IPS DF 19.7 (cell line): Measurements from ENCODE around the gene ARF3.

Source experiments
- DNase-seq: peaks from one replicate; pipeline ENCODE4 v3.0.0-alpha.2; 2013; ENCODE audit warnings: low read depth, low spot score

ARF3 gene

DNA sequence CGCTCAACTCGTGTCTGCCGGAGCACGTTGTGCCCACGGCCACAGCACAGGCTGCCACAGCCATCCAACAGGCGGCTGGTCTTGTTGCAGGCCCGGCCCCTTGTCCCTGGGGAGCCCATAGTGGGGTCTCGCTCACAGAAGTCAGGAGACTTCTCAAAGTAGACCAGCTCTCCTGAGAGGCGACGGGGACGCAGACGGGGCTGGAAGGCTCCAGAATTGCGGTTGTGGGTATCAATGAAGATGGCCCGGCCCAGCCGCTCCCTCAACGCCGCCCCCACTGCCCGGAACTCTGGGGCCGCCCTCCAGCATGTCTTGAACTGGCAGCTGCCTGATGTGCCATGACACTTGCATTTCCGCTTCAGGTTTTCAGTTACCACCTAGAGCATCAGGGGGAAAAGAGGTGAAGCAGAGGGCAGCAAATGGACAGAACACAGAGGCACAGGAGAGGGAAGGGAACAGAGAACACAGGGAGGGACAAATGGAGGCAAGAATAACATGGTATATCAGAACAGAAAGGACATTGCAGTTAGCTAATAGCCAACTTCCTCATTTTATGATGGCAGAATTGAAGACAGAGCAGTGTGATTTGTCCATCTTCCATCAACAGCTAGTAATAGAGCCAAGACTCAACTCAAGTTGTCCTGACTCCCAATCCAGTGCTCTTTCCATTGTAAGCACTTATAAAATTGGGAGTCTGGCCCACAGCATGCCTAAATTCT lies 9.0 kb upstream of the ARF3 start:
- DNase-seq, result no peak

DNA sequence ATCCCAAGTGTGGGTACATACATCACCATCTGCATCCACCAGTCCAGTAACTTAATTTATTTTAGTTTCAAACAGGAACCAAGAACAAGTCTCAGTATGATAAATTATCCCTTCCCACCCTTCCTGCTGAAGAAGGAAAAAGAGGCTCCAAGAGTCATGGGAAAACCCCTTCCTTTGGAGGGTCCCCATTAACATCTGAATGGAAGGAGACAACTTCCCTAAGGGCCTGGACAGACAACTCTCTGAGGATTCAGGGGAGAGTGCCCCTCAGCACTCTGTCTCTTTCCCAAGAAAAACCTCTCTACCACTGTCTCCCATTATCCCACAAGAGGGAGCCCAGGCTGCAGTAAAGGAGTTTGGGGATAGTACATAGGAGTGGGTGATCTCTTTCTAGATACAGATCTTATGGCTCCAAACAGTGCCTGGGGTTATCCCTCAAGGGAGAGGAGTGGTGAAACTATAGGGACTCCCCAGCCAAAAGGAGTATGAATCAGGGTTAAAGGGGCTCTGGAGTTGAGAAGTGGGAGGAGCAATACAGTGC lies 8.1 kb upstream of the ARF3 start:
- peak; percentile 83 for DNase-seq

DNA sequence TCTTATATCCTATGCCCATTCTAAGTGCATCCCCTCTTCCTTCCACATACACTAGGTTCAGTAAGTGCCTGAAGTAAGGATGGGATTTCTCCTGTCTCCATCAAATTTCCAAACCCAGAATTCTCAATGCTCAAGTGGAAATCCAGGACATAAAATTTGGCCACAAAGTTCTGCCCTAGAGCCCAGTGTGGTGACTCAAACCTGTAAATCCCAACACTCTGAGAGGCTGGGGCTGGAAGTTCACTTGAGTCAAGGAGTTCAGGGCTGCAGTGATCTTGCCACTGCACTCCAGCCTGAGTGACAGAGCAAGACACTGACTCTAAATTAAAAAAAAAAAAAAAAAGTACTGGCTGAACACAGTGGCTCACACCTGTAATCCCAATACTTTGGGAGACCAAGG lies 4.5 kb upstream of the ARF3 start:
- DNase-seq, result no peak

DNA sequence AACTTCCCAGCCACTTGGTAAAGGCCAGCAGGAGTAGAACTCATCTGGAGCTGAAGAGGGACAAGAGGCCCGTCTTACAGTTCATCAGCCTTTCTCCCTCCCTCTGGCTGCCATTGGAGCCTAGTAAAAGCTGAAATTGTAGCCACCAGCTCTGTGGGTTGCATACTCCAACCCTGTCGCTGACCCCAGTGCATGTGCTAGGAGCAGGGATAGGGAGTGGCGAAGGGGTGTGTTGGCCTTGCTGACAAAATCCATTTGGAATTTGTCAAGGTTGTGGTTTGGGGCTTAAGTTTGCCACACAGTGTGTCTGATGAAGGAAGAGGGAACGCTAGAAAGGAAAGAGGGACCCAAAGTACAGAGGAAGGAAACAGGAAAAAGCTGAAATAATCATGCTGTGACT lies 4.0 kb upstream of the ARF3 start:
- no peak for DNase-seq

DNA sequence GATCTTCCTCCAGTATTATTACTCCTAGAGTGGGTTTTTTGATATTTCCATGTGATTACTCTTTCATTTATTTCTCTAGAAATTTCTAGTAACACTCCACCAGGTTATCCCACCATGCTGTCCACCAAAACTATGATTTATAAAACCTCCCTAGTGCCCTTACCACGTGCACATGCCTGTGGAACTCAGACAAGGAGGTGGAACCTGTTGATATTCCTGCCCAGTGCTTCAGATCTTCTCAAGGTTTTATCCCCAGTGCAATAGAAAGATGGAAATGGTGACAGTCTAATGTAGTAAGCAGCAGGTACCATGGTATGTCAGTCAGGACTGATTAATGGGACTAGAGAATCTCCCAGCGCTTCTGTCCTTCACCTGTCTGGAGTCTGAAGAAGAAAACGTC lies 3.5 kb upstream of the ARF3 start:
- no peak for DNase-seq

DNA sequence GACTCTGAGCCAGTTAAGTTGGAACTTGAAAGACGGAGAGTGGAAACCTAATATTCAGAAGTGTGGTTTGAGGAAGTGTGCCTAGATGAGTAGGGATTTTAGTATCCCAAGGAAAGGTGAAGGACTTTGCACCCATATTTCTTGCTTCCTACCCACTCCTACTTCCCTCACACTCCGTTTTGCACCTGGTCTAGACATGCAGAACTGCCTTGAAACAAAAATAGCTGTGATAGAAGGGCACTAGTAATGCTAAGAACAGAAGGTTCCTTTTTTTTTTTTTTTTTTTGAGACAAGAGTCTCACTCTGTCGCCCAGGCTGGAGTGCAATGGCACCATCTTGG lies 732 bp upstream of the ARF3 start:
- no peak for DNase-seq

DNA sequence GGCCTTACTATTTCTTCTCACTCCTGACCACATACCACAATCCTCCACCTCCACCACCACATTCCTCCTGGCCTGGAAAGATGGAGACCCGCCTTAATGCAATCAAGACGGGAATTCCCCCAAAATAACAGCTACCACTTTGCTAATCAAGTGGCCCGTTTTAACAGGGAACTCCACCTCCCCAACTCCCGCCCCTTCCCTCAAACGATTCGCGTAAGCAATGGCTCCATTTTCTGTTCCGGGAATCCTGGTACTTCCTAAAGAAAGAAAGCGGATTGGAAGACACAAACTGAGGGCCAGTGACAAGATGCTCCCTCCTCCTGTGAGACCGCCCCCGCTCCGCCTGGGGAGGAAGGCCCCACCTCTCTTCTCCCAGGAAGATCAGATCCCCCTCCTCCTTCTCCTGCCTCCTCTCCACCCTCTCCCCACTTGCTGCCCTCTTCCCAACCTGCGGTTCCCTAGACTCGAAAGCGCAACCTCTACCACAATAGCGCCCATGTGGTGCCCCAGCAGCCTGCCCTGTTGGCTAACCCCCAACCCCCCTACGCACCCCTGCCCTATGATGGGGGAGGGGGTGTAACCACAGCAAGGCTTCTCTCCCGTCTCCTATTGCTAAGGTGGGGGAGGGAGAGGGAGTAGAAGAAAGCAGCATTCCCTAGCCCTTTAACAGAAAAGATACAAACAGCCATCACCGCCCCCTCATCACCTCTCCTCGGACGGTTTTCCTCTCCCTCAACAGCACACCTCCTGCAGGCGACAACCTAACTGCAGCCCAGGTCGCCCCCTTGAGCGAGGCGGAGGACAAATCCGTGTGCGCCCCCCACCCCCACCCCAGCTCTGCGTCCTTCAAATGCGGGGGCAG lies 777 bp downstream of the ARF3 start:
- peak; percentile 92 for DNase-seq

DNA sequence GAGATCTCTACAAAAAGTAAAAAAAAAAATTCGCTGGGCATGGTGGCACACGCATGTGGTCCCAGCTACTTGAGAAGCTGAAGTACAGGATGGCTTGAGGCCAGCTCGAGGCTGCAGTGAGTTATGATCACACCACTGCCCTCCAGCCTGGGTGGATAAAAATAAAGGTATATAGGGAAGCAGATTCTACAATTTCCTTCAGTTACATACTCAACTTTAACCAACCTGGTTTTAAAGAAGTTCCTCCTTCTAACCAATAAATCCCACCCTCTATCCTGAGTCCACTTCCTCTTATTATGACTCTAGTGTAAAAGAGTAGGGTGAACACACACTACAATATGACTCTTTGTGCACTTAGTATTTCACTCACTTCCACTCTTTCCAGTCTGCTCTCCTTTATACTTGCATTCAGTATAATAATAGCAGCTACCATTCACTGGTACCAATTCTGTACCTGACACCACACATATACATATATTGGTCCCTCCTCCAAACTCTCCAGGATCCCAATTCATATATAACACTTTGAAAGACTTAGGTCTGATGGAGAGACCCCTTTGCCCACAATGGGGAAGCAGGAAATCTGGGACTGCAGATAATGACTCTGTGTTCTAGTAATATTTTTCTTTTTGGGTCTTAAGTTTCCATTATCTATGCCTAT lies 2.3 kb downstream of the ARF3 start:
- DNase-seq, result no peak

DNA sequence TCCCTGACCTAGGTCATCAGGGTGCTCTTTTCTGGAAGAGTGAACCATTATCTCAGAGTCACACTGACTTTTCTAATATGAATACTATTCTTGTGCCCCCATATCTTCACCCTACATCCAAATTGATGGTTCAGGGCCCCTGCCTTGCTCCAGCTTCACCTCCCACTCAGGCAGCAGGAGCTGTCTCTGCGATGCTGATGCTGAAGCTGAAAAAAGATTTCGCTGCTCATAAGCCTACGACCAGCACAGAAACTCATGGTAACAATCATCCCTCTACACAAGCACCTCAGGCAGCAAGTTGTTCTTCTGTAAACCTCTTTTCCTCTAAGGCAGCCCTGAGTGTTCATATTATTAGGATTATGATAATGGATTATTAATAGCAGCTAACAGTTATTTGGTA lies 3.2 kb downstream of the ARF3 start:
- no peak for DNase-seq

DNA sequence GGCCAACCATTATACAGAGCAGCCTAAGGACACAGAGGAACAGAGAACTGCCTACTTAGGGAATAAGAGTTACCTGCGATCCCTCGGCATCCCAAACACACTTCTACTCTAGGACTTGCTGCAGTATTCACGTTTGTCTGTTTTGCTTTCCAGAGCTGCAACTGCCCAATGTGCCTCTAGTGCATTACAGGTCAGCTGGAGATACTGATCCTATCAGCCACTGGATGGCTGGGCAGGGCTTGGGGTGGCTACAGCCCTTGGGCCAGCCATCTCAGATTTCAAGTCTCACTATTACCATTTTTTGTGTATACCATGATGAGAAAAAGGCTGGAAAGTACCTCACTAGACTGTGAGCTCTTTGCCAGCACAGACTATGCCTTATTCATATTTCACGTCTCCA lies 4.6 kb downstream of the ARF3 start:
- no peak for DNase-seq

DNA sequence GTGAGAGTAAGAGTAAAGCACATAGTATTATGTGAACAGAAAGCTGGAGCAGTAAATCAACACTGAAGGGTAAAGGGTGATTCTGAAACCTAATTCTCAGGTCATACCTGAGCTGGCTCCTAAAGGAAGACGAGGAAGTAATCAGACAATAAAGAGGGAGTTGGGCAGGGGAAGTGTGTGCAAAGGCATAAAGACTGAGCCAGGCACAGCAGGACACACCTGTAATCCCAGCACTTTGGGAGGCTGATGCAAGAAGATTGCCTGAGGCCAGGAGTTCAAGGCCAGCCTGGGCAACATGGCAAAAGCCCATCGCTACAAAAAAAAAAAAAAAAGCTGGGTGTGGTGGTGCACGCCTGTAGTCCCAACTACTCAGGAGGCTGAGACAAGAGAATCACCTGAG lies 9.6 kb downstream of the ARF3 start:
- DNase-seq, result no peak

DNA sequence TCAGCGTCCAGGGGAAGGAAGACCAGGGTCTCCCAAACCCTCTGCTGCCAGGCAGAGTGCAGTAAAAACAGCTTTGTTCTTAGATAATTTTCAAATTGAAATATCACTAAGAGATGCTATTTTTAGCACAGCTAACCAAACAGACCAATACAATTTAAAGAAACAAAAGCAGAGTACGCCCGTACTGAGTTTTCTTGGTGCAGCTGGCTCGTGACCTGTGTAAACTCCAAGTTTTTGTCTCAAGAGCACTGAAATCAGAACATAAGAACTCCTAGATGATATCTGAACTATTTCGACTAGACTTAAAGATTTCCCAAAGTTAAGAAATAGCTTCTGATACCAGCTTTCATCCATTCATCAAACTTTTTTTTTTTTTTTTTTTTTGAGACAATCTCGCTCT lies 10.3 kb downstream of the ARF3 start:
- DNase-seq, result no peak

DNA sequence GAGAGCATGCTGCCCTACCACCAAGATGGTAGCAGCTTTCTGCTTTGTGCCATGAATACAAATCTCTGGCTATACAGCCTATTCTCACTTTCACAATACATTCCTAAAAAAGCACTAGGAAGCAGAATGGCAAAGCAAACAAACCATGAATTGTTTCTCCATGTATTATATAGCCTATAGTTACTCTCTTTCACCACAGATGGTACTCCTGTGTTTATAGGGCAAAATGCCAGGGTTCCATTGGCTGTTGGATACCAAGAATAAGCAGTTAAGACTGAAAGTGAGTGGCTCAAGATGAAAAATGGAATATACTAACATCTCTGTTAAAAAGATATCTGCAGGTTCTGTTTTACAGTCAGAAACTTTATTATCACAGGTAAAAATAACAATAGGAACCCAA lies 11.1 kb downstream of the ARF3 start:
- no peak for DNase-seq

DNA sequence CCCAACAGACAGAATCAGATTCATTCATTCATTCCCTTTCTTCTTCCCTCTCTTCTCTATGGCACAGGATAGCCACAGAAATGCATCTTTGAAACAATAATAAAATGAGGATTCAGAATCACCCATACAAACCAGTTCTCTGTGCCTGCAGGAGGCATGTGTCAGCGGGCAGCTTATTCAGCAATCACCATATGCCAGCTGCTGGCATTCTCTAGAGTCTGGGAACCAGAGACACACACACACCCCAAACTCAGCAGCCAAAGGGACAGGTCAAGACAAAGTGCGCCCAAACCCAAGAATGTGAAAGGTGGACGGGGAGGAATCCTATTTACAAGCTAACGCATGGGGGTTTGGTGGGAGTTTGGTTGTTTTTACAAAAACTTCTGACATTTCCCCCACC lies 14.1 kb downstream of the ARF3 start:
- no peak for DNase-seq

DNA sequence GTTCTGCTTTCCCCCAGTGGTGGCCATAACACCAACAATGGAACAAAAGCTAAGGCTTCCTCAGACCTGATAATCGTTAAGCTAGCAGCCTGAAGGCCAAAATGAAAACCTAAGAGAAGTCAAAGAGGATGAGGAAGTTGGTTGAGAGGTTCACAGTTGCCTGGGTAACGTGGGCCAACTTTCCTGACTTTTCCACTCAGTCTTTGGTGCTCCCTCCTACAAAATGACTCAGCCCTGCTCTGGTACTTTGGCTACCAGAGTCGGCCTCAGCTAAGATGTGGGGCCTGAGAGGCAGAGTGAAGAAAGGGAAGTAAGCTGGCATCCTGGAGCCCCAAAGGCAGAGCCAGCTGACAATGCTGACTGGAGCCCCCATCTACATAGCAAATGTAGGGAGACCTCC lies 17.1 kb downstream of the ARF3 start:
- DNase-seq, result no peak

DNA sequence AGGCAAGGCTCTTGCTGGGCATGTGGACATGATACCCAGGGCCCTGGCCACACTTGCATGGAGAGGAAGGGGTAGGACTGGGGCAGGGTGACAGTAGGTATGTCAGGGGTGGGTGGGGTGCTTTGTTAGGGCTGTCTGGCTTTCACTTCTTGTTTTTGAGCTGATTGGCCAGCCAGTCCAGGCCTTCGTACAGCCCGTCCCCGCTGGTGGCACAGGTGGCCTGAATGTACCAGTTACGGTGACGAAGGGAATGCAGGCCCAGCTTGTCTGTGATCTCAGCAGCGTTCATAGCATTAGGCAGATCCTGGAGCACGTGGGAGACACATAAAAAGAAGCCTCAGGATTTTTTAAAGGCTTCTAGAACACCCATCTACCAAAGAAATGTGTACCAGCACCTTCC lies 18.5 kb downstream of the ARF3 start:
- no peak for DNase-seq

DNA sequence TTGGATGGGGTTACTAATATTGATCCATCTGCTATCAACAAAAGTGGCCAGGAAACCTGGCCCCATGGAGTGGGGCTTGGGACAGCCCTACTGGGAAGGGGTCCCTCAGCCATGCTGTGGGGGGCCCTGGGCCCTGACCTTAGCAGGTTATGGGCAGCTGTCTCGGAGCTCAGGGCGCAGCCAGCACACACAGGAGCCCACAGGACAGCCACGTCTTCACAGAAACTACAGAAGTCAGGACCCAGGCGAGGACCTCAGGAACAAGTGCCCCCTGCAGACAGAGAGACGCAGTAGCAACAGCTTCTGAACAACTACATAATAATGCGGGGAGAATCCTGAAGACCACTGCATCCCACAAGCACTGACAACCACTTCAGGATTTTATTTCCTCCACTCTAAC lies 20.1 kb downstream of the ARF3 start:
- DNase-seq, result no peak

DNA sequence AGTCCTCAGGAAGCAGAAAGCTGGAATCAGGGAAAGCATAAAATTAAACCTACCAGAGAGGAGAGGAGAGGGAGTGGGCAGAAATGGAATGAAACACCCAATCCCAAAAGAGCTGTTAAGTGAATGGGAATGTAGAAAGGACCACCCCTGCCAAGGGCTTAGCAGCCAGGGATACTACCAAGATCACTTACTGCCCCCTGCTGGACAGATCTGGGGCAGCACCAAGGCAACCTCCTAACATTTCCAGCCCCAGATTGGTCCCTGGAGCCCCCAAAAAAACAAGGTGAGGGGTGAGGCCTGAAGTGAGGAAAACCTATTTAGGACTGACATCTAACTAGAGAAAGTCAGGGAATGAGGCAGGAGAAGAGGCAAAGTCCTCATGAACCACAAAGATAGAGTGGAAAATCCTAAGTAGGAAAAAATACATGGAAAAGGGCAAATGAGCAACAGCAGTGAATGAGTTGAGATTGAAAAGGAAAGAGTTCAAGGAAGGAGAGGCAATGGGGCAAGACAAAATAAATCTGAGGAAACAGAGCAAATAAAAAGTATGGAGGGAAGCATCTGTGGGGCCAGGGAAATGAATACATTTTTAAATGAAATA lies 20.8 kb downstream of the ARF3 start:
- no peak for DNase-seq

DNA sequence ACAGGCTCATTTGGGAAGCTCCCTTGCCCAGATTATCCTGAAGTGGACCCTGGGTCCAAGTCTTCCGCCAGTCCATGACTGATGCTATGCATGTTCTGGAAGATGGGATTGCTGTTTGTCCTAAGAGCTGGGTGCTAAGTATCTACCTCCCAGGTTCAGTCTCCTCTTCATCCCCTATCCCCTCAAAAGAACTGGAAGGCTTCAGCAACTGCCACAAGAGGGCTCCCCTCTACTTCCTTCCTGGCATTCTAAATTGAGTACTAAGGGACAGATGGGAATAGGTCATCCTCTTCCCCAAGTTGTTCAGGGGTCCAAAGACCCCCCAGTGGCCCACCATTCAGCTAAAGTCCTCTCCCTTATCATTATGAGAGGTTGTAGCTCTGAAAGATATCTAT lies 23.0 kb downstream of the ARF3 start:
- no peak for DNase-seq

DNA sequence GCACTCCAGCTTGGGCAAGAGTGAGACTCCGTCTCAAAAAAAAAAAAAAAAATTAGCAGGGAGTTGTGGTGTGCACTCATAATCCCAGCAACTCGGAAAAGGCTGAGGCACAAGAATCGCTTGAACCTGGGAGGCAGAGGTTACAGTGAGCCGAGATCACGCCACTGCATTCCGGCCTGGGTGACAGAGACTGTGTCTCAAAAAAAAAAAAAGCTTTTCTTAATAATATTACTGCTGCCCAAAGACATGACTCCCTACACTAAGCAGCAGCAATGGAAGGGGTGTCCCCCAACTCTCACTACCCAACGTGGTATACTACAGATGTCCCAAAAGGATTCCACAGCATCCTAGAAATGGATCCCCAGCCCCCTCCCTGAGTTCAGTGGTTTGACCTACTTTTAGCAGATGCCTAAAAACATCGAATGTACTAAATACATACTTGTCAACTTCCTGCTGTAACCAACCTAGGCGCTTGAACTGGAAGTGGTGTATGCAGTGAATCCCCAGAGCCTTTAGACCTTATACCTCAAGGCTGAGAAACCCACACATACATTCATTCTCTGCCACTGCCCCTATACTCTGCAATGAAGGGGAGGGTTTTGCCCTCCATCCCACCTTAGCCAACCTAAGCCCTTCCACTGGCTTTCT lies 23.5 kb downstream of the ARF3 start:
- DNase-seq, result no peak

DNA sequence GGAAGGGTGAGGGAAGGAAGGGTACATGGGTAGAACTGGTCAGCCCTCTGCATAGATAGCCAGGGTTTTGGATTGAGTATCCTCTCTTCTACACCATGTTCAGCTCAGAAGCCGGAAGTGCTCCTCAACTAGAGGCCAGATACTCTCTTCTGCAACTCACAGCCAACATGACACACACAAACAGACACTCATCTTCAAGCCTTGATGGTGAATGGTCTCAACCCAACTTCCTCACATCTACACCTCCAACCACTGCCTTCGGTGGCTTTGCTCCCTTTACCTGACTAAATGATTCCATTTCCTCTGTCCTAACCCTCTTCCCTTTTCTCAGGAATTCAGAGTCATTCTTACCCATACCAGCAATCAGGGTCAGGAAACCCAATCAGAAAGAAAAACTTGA lies 24.4 kb downstream of the ARF3 start:
- no peak for DNase-seq

DNA sequence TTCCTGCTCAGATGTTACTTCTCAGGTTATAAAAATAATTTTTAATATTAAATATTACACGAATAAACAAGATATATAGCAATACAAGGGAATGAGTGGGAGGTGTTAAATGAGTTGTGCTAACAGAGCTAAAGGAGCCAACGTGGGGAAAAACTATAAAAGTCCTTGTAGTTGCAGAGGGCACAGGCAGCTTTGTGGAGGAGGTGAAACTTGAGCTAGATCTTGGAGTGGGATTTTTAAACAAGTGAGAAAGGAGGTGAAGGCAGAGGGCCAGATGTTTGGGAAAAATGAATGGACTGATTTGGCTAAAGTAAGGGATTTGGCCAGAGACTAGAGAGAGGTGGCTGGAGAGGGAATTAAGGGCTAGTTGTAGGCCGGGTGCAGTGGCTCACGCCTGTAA lies 26.8 kb downstream of the ARF3 start:
- DNase-seq, result no peak
